Esophagus squamous epithelium (tissue), 5 donors: Measurements from ENCODE around the gene LTBP3. TPM values are rescaled to one million over a fixed set of nuclear protein-coding genes. Genes with fewer than 3 reads are reported as not detected.

ENCODE experiments used
- DNase-seq: peaks from one replicate; lab custom pipeline; 2025; lab: John Stamatoyannopoulos, UW
- H3K27ac ChIP-seq, 4 donors: fragments of 200-600 bp; sonication (generic); one replicate each; pipeline ENCODE4 v1.5.1; 2016 to 2019; ENCODE audit warnings: mild to moderate bottlenecking in 1 of 4
- H3K27me3 ChIP-seq, 4 donors: fragments of 200-600 bp; sonication (generic); 1 replicate in 3 of 4; 2 replicates in 1 of 4; pipeline versions ENCODE4 v1.5.1 to v1.6.0; 2017 to 2021; ENCODE audit warnings: antibody characterized with exemption in 1 of 4
- H3K36me3 ChIP-seq, 3 donors: fragments of 200-600 bp; sonication (generic); one replicate each; pipeline ENCODE4 v1.5.1; 2016 to 2019
- H3K4me1 ChIP-seq, 3 donors: fragments of 200-600 bp; sonication (generic); one replicate each; pipeline ENCODE4 v1.5.1; 2017 to 2019
- H3K4me3 ChIP-seq, 4 donors: fragments of 200-600 bp; sonication (generic); 1 replicate in 3 of 4; 2 replicates in 1 of 4; pipeline ENCODE4 v1.5.1; 2016 to 2019; ENCODE audit warnings: mild to moderate bottlenecking in 2 of 4, moderate library complexity in 1 of 4
- H3K9me3 ChIP-seq, 3 donors: fragments of 200-600 bp; sonication (generic); one replicate each; pipeline ENCODE4 v1.5.1; 2016 to 2019
- CTCF ChIP-seq, 6 experiments: fragments of 450-650 bp in 4 of 6; fragments of 200-600 bp in 2 of 6; sonication (generic) in 2 of 6; IDR thresholded peaks; one replicate each; pipeline ENCODE4 v1.5.1; 2016 to 2019; ENCODE audit warnings: antibody characterized with exemption in 6 of 6, mild to moderate bottlenecking in 4 of 6, moderate library complexity in 4 of 6
- POLR2A ChIP-seq, 4 donors: fragments of 450-650 bp; IDR thresholded peaks; one replicate each; pipeline ENCODE4 v1.6.1; 2017; ENCODE audit warnings: antibody characterized with exemption in 4 of 4, mild to moderate bottlenecking in 4 of 4, moderate library complexity in 3 of 4
- WGBS, 2 donors: methylation state at CpG; one replicate each; pipeline ENCODE4 v1.1.5; 2018; 5-methylcytosine and 5-hydroxymethylcytosine counted together
- intact Hi-C: fragments of 100-400 bp; cut with DNase I; formaldehyde crosslinking; loops from one replicate; pipeline ENCODE4 v1.15.0; 2022
- total RNA-seq, 4 donors: library from RNA; depleted of rRNA; stranded (reverse); fragments of >200 nt; gene quantifications; one replicate each; pipeline ENCODE4 v1.1.0, GENCODE V29; 2016
- donor health status: DM: yes; HTN: yes; CAD: no.

LTBP3 gene
- total RNA-seq, 4 donors from 2014 or later, result 28.1 to 87.5 (median 54.0) TPM

- Histone ChIP-seq H3K27ac (peak overlapping the region; percentile 95 to 100 (median 98)), H3K4me1 (peaks cover 41 to 48% (median 45%) of the 10 kb centered on the region in 3 donors), H3K4me3 (peak overlapping the region; percentile 47 to 96 (median 76)), H3K9me3 (no peaks in the 10 kb centered on the region), H3K27me3 (no peaks in the 10 kb centered on the region), H3K36me3 (peaks cover 0 to 20% (median 12%) of the 10 kb centered on the region in 3 donors)
- peak; percentile 92 for DNase-seq
- 0% methylated on average over 18 to 44 of the region's 61 CpGs for WGBS, 2 donors
- intact Hi-C loops, result loop anchor here (2.0 kb wide), 2 partner anchors 19 to 75 kb away; partner anchors contain the start of gene NEAT1
- TF ChIP-seq CTCF (IDR thresholded peaks at IDR 0.05) (peak in 2 of 6 experiments; percentile 18 to 34), POLR2A (IDR thresholded peaks at IDR 0.05) (peak in 3 of 4 donors; percentile 63 to 91 (median 89))
These were observed 60.8 kb downstream of the LTBP3 start for GRCh38 chr11:65497141-65498041.

DNA sequence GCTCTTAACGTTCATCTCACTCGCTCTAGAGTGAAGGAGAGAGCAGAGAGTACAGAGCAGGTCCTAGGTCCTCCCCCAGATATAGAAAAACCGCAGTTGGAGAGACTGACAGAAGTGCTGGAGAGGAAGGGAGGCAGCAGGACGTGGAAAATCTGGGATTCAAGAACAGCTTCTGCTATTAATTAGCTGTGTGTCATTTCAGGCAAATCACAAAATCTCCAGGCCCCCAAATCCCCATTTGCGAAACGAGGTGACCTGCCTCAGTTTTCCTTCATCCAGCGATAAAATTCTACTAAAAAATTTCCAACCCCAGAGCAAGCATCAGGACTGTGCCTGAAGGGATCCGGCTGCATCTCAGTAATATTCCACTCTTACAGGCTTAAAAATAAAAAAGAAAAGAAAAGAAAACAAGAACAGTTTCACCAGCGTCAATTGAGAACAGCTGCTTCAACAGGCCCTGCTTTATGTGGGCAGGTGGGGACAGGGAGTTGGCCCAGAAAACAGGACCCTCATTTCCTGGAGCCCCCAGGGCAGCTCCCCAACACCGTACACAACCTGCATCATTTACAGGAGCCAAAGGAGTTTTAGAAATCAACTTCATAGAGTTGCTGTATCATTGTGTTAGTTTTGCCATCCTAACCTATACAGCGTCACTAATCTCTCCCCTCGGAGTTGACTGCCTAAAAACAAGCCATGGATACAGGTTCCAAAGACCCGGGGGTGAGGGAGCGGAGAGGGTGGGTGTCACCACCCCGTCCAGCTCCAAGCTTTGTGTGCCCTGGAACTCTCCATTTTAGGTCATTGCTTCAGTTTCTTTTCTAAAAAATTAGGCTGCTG, 61.6 kb downstream of the LTBP3 start:
- TF ChIP-seq CTCF (IDR thresholded peaks at IDR 0.05), result no peak
- peak in 1 of 4 donors; percentile 16 for TF ChIP-seq POLR2A (IDR thresholded peaks at IDR 0.05)
- Histone ChIP-seq H3K4me1 (peaks cover 50 to 57% (median 54%) of the 10 kb centered on the region in 3 donors), H3K9me3 (no peaks in the 10 kb centered on the region), H3K27me3 (no peaks in the 10 kb centered on the region), H3K27ac (peak overlapping the region; percentile 95 to 100 (median 98)), H3K4me3 (peak overlapping the region in 3 of 4 donors; percentile 32 to 81 (median 71)), H3K36me3 (peaks cover 0 to 11% (median 11%) of the 10 kb centered on the region in 3 donors)
- DNase-seq, result no peak
- 15 to 16% methylated on average over 15 of the region's 15 CpGs for WGBS, 2 donors
- intact Hi-C loops, result loop anchor here (2.0 kb wide), 1 partner anchor 18 kb away; no protein-coding TSS in a partner anchor

DNA sequence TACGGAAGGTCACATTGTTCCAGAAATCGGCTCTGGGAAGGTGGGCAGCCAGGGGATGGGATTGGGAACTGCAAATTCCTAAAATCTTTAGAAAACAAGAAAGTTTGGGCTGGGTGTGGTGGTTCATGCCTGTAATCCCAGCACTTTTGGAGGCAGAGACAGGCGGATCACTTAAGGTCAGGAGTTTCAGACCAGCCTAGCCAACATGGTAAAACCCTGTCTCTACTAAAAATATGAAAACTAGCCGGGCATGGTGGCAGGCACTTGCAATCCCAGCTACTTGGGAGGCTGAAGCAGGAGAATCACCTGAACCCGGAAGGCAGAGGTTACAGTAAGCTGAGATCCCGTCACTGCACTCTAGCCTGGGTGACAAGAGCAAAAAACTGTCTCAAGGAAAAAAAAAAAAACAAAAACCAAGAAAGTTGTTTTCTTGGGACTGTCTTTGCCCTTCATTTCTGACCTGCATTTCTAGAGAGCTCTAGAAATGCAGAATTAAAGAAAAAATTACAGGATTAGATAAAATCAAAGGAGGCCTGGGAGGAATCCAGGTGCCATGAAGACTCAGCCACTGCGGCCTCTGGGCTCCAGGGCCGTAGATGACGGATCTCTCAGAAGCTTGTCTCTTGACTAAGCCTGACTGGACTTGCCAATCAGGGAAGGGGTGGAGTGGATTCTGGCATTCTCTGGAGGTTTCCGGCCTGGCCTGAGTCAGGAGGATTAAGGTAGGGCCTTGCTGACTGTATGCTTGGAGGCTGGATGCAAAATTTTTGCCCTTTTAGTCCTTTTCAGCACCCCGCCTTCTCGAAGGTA, 64.6 kb downstream of the LTBP3 start:
- DNase-seq, result no peak
- Histone ChIP-seq H3K27ac (peak overlapping the region; percentile 95 to 100 (median 97)), H3K36me3 (no peaks in the 10 kb centered on the region), H3K27me3 (no peaks in the 10 kb centered on the region), H3K4me3 (peak overlapping the region in 3 of 4 donors; percentile 0 to 27 (median 19)), H3K4me1 (peaks cover 78 to 87% (median 83%) of the 10 kb centered on the region in 3 donors), H3K9me3 (no peaks in the 10 kb centered on the region)
- WGBS, 2 donors, result 18 to 23% methylated on average over 11 to 12 of the region's 12 CpGs
- intact Hi-C loops, result no loop called here
- TF ChIP-seq POLR2A (IDR thresholded peaks at IDR 0.05), result peak in 3 of 4 donors; percentile 13 to 58 (median 57)
- TF ChIP-seq CTCF (IDR thresholded peaks at IDR 0.05), result no peak

DNA sequence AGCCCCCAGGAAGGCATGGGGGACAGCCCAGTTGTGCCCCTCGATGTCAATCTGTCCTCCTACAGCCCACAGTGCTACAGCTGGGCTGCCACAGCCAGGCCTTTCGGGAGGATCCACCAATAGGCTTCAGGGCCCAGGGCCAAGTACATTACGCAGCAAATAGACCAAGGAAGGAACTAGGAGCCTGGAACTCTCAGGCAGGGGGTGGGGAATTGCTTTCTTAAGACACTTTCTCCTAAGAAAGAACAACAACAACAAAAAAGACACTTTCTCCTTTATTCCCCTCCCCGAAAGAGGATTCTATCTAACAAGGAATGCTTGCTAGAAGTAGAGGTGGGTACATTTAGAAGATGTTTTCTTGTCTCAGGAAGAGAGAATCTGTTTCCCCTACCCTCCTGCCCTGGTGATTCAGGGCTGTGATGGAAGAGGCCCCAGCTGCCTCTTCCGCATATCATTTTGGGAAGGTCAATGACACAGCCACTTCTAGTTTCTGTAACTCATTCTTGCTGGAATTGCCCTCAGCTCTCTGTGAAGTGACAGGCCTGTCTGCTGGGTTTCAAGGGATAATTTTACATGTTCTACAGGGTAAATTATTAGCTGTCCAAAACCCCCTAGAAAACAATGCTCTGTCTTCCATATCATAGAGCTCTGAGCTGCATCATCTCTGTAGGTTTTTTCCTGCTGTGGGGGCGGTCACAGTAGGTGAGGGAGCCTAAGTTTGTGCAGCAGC, 65.4 kb downstream of the LTBP3 start:
- TF ChIP-seq POLR2A (IDR thresholded peaks at IDR 0.05) (peak in 2 of 4 donors; percentile 40 to 47), CTCF (IDR thresholded peaks at IDR 0.05) (no peak)
- Histone ChIP-seq H3K9me3 (no peaks in the 10 kb centered on the region), H3K27me3 (no peaks in the 10 kb centered on the region), H3K36me3 (no peaks in the 10 kb centered on the region), H3K27ac (peak overlapping the region; percentile 95 to 100 (median 97)), H3K4me3 (peak overlapping the region in 3 of 4 donors; percentile 0 to 27 (median 19)), H3K4me1 (peaks cover 86 to 94% (median 91%) of the 10 kb centered on the region in 3 donors)
- intact Hi-C loops, result no loop called here
- 0 to 11% methylated on average over 4 to 6 of the region's 6 CpGs for WGBS, 2 donors
- DNase-seq, result no peak
